ENCODE measurements around the gene SLC1A2.

DNA sequence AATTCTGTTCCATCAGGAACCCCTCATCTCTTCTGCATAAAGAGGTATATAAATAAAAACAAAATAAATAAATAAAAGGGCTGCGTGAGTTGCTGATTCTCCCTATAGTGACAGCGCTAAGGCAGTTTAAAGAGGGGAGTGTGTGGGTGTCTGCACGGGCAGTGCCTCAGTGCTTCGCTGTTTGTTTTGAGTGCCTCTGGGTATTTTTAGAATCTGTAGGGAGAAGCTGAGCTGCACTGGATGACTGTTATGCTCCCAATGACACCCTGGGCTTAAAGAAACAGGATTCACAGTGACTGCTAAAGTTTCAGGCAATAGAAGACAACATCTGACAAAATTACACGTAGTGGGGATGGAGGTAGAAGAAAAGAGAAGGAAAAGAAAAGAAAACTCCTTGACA lies 38.8 kb downstream of the SLC1A2 start:
- TF ChIP-seq POLR2A (IDR thresholded peaks at IDR 0.05): no peak
- TF ChIP-seq, protein P1, sequence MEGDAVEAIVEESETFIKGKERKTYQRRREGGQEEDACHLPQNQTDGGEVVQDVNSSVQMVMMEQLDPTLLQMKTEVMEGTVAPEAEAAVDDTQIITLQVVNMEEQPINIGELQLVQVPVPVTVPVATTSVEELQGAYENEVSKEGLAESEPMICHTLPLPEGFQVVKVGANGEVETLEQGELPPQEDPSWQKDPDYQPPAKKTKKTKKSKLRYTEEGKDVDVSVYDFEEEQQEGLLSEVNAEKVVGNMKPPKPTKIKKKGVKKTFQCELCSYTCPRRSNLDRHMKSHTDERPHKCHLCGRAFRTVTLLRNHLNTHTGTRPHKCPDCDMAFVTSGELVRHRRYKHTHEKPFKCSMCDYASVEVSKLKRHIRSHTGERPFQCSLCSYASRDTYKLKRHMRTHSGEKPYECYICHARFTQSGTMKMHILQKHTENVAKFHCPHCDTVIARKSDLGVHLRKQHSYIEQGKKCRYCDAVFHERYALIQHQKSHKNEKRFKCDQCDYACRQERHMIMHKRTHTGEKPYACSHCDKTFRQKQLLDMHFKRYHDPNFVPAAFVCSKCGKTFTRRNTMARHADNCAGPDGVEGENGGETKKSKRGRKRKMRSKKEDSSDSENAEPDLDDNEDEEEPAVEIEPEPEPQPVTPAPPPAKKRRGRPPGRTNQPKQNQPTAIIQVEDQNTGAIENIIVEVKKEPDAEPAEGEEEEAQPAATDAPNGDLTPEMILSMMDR (IDR thresholded peaks at IDR 0.05): no peak

Measured in uterus (tissue), 2 donors.